Cardiac fibroblast (primary cell): ENCODE measurements around the gene JSRP1.

ENCODE experiments used
- DNase-seq, 2 donors: peaks; one replicate each; pipeline versions ENCODE4 v3.0.0 to v3.0.0-alpha.2; 2010; ENCODE audit warnings: low read depth in 2 of 2
- H3K4me3 ChIP-seq, 2 donors: replicated peaks in 1 of 2; 1 replicate in 1 of 2; 2 replicates in 1 of 2; pipeline ENCODE4 v1.5.1; 2011; ENCODE audit warnings: low read depth in 2 of 2, low read length in 2 of 2, mild to moderate bottlenecking in 2 of 2, moderate library complexity in 1 of 2
- CTCF ChIP-seq: IDR thresholded peaks from one replicate; pipeline ENCODE4 v1.5.1; 2011; ENCODE audit warnings: low read depth, mild to moderate bottlenecking, low read length, inconsistent platforms

The JSRP1 gene

DNA sequence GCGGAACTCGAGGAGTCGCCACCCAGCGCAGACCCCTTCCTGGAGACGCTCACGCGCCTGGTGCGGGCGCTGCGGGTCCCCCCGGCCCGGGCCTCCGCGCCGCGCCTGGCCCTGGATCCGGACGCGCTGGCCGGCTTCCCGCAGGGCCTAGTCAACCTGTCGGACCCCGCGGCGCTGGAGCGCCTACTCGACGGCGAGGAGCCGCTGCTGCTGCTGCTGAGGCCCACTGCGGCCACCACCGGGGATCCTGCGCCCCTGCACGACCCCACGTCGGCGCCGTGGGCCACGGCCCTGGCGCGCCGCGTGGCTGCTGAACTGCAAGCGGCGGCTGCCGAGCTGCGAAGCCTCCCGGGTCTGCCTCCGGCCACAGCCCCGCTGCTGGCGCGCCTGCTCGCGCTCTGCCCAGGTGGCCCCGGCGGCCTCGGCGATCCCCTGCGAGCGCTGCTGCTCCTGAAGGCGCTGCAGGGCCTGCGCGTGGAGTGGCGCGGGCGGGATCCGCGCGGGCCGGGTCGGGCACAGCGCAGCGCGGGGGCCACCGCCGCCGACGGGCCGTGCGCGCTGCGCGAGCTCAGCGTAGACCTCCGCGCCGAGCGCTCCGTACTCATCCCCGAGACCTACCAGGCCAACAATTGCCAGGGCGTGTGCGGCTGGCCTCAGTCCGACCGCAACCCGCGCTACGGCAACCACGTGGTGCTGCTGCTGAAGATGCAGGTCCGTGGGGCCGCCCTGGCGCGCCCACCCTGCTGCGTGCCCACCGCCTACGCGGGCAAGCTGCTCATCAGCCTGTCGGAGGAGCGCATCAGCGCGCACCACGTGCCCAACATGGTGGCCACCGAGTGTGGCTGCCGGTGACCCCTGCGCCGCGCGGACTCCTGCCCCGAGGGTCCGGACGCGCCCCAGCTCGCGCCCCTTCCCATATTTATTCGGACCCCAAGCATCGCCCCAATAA lies 4.8 kb downstream of the JSRP1 start:
- no peak for DNase-seq
- no peak overlapping the region for H3K4me3 ChIP-seq
- TF ChIP-seq CTCF: no peak

DNA sequence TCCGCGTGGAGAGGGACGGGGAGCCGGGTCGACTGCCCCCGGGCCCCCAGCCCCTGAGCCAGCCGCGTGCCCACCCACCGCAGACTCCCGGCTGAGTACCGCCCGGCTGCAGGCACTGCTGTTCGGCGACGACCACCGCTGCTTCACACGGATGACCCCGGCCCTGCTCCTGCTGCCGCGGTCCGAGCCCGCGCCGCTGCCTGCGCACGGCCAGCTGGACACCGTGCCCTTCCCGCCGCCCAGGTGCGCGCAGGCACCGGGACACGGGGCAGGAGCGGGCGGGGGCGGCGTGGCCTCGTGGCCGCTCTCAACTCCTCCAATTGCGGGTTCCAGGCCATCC lies 5.5 kb downstream of the JSRP1 start:
- no peak overlapping the region for H3K4me3 ChIP-seq
- DNase-seq: no peak
- no peak for TF ChIP-seq CTCF

GRCh38 chr19:2249880-2250765 lies 6.1 kb downstream of the JSRP1 start:
- H3K4me3 ChIP-seq: no peak overlapping the region
- DNase-seq: no peak
- no peak for TF ChIP-seq CTCF

GRCh38 chr19:2249010-2249866 lies 7.0 kb downstream of the JSRP1 start, which contains the start of gene AMH:
TSS of gene AMH (plus strand) at chr19:2249323. CDS start at chr19:2249333, 10 bp downstream.
- no peak for TF ChIP-seq CTCF
- no peak within 1 kb of the TSS for H3K4me3 ChIP-seq
- DNase-seq: no peak

- no peak overlapping the region for H3K4me3 ChIP-seq
- no peak for DNase-seq
These were observed 7.8 kb downstream of the JSRP1 start for GRCh38 chr19:2248136-2249009.

More at GRCh38 chr19:2248136-2249009, 7.8 kb downstream of the JSRP1 start:
- TF ChIP-seq CTCF: no peak
